Mesendoderm (in vitro differentiated cells): Measurements from ENCODE around the gene MTHFD1L. TPM values are rescaled to one million over a fixed set of nuclear protein-coding genes. Genes with fewer than 3 reads are reported as not detected.
"Not testable (repeated sequence)": the region's sequence is repeated elsewhere in the genome, so short reads cannot be mapped to it uniquely, and the experiment has no call there.

Source experiments
- DNase-seq: peaks from one replicate; pipeline ENCODE4 v3.0.0; 2013
- H2AK5ac ChIP-seq: 2 replicates; pipeline ENCODE4 v1.6.1; 2013; ENCODE audit warnings: low read length, inconsistent platforms
- H2BK120ac ChIP-seq: 2 replicates; pipeline ENCODE4 v1.6.1; 2013; ENCODE audit warnings: low read depth, mild to moderate bottlenecking, low read length, moderate library complexity, mixed read lengths
- H2BK15ac ChIP-seq: replicated peaks from 2 replicates; pipeline ENCODE4 v1.6.1; 2013; ENCODE audit warnings: low read depth, mild to moderate bottlenecking, moderate library complexity
- H2BK5ac ChIP-seq: 2 replicates; pipeline ENCODE4 v1.6.1; 2013; ENCODE audit warnings: low read length, inconsistent platforms
- H3K18ac ChIP-seq: 2 replicates; pipeline ENCODE4 v1.6.1; 2013; ENCODE audit warnings: mild to moderate bottlenecking, low read length, mixed read lengths
- H3K23ac ChIP-seq: one replicate; pipeline ENCODE4 v1.6.1; 2013; ENCODE audit warnings: low read length
- H3K27ac ChIP-seq: 2 replicates; pipeline ENCODE4 v1.5.1; 2013; ENCODE audit warnings: low read depth, mild to moderate bottlenecking, inconsistent platforms, low read length, moderate library complexity
- H3K27me3 ChIP-seq: 2 replicates; pipeline ENCODE4 v1.6.1; 2013; ENCODE audit warnings: low read length, control low read depth, mild to moderate bottlenecking, inconsistent platforms; ENCODE audit not compliant: insufficient read depth, poor library complexity
- H3K36me3 ChIP-seq: 2 replicates; pipeline ENCODE4 v1.6.1; 2013; ENCODE audit warnings: low read length, inconsistent platforms; ENCODE audit not compliant: control insufficient read depth, insufficient read depth
- H3K4ac ChIP-seq: one replicate; pipeline ENCODE4 v1.6.1; 2013; ENCODE audit warnings: low read depth, mild to moderate bottlenecking, low read length, moderate library complexity
- H3K4me1 ChIP-seq: 2 replicates; pipeline ENCODE4 v1.6.1; 2013; ENCODE audit warnings: low read depth, low read length, inconsistent platforms; ENCODE audit not compliant: control insufficient read depth
- H3K4me2 ChIP-seq: 2 replicates; pipeline ENCODE4 v1.6.1; 2013; ENCODE audit warnings: low read length
- H3K4me3 ChIP-seq: 2 replicates; pipeline ENCODE4 v1.5.1; 2013; ENCODE audit warnings: mild to moderate bottlenecking, low read length
- H3K56ac ChIP-seq: one replicate; pipeline ENCODE4 v1.6.1; 2013; ENCODE audit warnings: low read length
- H3K79me1 ChIP-seq: 2 replicates; pipeline ENCODE4 v1.6.1; 2013; ENCODE audit warnings: low read length, inconsistent platforms
- H3K79me2 ChIP-seq: 2 replicates; pipeline ENCODE4 v1.6.1; 2013; ENCODE audit warnings: mild to moderate bottlenecking, low read length; ENCODE audit not compliant: control insufficient read depth, insufficient read depth
- H3K9ac ChIP-seq: 2 replicates; pipeline ENCODE4 v1.6.1; 2013; ENCODE audit warnings: low read length, inconsistent platforms
- H4K5ac ChIP-seq: one replicate; pipeline ENCODE4 v1.6.1; 2013; ENCODE audit warnings: low read length
- H4K8ac ChIP-seq: one replicate; pipeline ENCODE4 v1.6.1; 2013; ENCODE audit warnings: low read depth, mild to moderate bottlenecking, control low read depth, low read length, moderate library complexity
- WGBS: extraction: QIAGEN DNeasy Blood & Tissue Kit; methylation state at CpG from one replicate; pipeline ENCODE4 v1.1.7; 2013; ENCODE audit warnings: low lambda C conversion rate, missing lambda C conversion rate; ENCODE audit not compliant: insufficient coverage; ENCODE audit errors: extremely low coverage; 5-methylcytosine and 5-hydroxymethylcytosine counted together
- polyA plus RNA-seq, 2 experiments: library from polyadenylated mRNA; stranded (reverse); fragments of 200-250 nt; gene quantifications; one replicate each; pipeline ENCODE4 v1.2.3, GENCODE V29; 2013

Gene MTHFD1L
- 66.0 TPM for polyA plus RNA-seq (2013, experiment 1 of 2)
- 66.3 TPM for polyA plus RNA-seq (2013, experiment 2 of 2)

DNA sequence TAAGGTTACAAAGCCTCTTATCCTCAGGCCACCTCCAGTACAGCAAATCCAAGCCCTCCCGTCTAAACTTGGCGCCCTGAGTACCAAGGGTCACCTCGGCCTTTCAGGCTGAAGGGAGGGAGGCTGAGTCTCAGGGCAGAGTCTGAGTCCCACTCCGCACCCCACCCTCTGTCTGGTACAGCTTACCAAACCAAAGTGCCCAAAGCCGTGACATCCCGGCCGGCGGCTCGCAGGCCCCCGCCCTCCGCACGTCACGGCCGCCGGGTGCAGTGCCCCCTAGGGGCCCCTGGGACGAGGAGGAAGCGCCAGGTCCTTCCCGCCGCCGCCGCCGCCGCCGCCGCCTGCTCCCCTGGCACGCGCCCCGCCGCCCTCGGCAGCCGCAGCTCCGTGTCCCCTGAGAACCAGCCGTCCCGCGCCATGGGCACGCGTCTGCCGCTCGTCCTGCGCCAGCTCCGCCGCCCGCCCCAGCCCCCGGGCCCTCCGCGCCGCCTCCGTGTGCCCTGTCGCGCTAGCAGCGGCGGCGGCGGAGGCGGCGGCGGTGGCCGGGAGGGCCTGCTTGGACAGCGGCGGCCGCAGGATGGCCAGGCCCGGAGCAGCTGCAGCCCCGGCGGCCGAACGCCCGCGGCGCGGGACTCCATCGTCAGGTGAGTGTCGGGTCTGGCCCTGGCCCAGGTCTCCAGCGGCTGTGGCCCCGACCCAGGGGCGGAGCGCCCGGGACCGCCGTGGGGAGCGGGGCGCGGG lies at the start of gene MTHFD1L:
Gene MTHFD1L (plus strand): TSS at position 297 of the 741 bp plus-strand sequence. CDS start 121 bp downstream, at position 418.
- H3K4me3 ChIP-seq, result peak within 1 kb of the TSS; percentile 92
- H3K23ac ChIP-seq, result peak within 1 kb of the TSS; percentile 15
- no peaks in the 10 kb centered on the region for H3K27me3 ChIP-seq
- H3K4me2 ChIP-seq, result peak within 1 kb of the TSS; percentile 99
- no CpG with 5 or more reads among the region's 82 CpGs for WGBS
- H3K79me1 ChIP-seq, result peaks cover 1% of the 10 kb centered on the region
- H3K18ac ChIP-seq, result peak within 1 kb of the TSS; percentile 94
- H4K5ac ChIP-seq, result no peak within 1 kb of the TSS
- H3K4me1 ChIP-seq, result peaks cover 2% of the 10 kb centered on the region
- peak within 1 kb of the TSS; percentile 98 for H3K9ac ChIP-seq
- peak within 1 kb of the TSS; percentile 99 for H3K56ac ChIP-seq
- no peaks in the 10 kb centered on the region for H3K36me3 ChIP-seq
- peak within 1 kb of the TSS; percentile 95 for H2BK120ac ChIP-seq
- no peak within 1 kb of the TSS for H4K8ac ChIP-seq
- peak within 1 kb of the TSS; percentile 93 for H3K4ac ChIP-seq
- no peak within 1 kb of the TSS for H2BK15ac ChIP-seq
- no peak within 1 kb of the TSS for H2AK5ac ChIP-seq
- peak within 1 kb of the TSS; percentile 98 for H3K27ac ChIP-seq
- H2BK5ac ChIP-seq, result peak within 1 kb of the TSS; percentile 79
- DNase-seq, result peak; percentile 89
- peaks cover 36% of the 10 kb centered on the region for H3K79me2 ChIP-seq

DNA sequence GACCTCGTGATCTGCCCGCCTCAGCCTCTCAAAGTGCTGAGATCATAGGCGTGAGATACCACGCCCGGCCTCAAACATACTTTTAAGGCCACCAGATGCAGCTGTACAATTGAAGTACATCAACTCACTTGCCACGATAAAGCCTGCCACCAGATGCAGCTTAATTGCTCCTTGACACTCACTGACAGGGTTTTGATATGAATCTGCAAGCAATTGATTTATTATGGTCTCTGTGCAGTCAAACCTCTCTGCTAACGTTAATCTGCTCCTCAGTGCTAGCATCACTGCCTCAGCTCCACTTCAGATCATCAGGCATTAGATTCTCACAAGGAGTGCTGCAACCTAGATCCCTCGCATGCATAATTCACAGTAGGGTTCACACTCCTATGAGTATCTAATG lies 48.9 kb upstream of the MTHFD1L start:
- not testable (repeated sequence) for H3K27me3 ChIP-seq, H4K5ac ChIP-seq, H3K36me3 ChIP-seq, H3K4me3 ChIP-seq, H2BK120ac ChIP-seq, H3K18ac ChIP-seq, H3K27ac ChIP-seq, H4K8ac ChIP-seq, H3K56ac ChIP-seq, H2BK15ac ChIP-seq, H3K9ac ChIP-seq, H3K79me2 ChIP-seq, H3K4me1 ChIP-seq, H3K4me2 ChIP-seq, H3K4ac ChIP-seq, H3K23ac ChIP-seq, H2BK5ac ChIP-seq, H3K79me1 ChIP-seq, H2AK5ac ChIP-seq
- WGBS, result no CpG with 5 or more reads among the region's 8 CpGs
- peak; percentile 54 for DNase-seq

DNA sequence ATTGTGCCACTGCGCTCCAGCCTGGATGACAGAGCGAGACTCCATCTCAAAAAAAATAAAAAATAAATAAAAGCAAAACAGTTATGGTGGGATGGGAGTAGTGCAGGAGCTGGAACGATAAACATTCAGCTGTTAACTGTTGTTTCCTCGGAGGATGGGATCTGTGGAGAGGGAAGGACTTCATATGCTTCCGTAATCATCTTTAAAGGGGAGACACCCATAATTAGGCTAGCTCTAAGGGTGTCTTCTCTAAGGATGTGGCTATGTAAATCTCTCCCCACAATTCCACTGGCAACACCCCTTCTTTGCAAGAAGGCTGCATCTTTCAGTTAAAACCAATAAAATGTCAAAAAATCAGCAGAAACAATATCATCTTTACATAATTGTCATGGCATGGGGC lies 42.6 kb upstream of the MTHFD1L start:
- WGBS, result no CpG with 5 or more reads among the region's 5 CpGs
- Histone ChIP-seq H3K79me1 (no peaks in the 10 kb centered on the region), H2BK120ac (no peak overlapping the region), H3K56ac (no peak overlapping the region), H2BK5ac (no peak overlapping the region), H3K23ac (no peak overlapping the region), H3K27me3 (no peaks in the 10 kb centered on the region), H3K79me2 (no peaks in the 10 kb centered on the region), H3K18ac (no peak overlapping the region), H3K4me1 (no peaks in the 10 kb centered on the region), H3K4me2 (no peak overlapping the region), H3K9ac (no peak overlapping the region), H3K27ac (no peak overlapping the region), H3K4ac (no peak overlapping the region), H3K4me3 (no peak overlapping the region), H2BK15ac (no peak overlapping the region), H4K5ac (no peak overlapping the region), H3K36me3 (no peaks in the 10 kb centered on the region), H4K8ac (no peak overlapping the region), H2AK5ac (no peak overlapping the region)
- no peak for DNase-seq

DNA sequence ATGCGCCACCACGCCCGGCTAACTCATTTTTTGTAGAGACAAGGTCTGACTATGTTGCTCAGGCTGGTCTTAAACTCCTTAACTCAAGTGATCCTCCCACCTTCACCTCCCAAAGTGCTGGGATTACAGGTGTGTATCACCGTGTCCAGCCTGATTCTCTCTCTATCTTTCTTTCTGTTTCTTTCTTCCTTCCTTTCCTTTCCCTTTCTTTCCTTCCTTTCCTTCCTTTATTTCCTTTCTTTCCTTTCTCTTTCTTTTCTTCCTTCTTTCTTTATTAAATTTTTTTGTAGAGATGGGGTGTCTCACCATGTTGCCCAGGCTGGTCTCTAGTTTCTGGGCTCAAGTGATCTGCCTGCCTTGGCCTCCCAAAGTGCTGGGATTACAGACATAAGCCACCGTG lies 38.7 kb upstream of the MTHFD1L start:
- H3K27me3 ChIP-seq, result no peaks in the 10 kb centered on the region
- no peak for DNase-seq
- H4K8ac ChIP-seq, result no peak overlapping the region
- no peak overlapping the region for H3K4ac ChIP-seq
- no peak overlapping the region for H2AK5ac ChIP-seq
- no CpG with 5 or more reads among the region's 5 CpGs for WGBS
- no peak overlapping the region for H2BK5ac ChIP-seq
- no peak overlapping the region for H3K56ac ChIP-seq
- H3K79me1 ChIP-seq, result no peaks in the 10 kb centered on the region
- H3K4me2 ChIP-seq, result no peak overlapping the region
- H2BK120ac ChIP-seq, result no peak overlapping the region
- H3K23ac ChIP-seq, result no peak overlapping the region
- no peak overlapping the region for H3K4me3 ChIP-seq
- H3K18ac ChIP-seq, result no peak overlapping the region
- no peak overlapping the region for H3K9ac ChIP-seq
- no peak overlapping the region for H2BK15ac ChIP-seq
- no peaks in the 10 kb centered on the region for H3K79me2 ChIP-seq
- H4K5ac ChIP-seq, result no peak overlapping the region
- no peaks in the 10 kb centered on the region for H3K36me3 ChIP-seq
- no peaks in the 10 kb centered on the region for H3K4me1 ChIP-seq
- no peak overlapping the region for H3K27ac ChIP-seq

DNA sequence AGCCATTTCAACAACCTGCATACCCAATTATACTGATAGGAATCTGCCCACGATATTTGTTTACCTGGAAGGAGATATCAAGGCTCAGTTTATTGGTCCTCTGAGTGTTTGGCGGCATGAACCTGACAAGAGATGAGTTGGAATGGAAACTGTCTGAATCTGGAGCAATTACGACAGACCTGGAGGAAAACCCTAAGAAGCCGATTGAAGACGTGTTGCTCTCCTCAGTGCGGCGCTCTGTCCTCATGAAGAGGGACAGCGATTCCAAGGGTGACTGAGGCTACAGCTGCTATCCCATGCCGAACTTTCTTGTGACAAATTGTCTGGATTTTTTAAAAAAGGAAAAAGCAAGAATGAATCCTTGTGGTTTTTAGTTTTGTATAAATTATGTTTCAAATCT lies 37.4 kb upstream of the MTHFD1L start:
- not testable (repeated sequence) for H3K27me3 ChIP-seq, H2BK120ac ChIP-seq, H4K8ac ChIP-seq, H2AK5ac ChIP-seq, H3K4me2 ChIP-seq, H3K79me1 ChIP-seq, H3K4ac ChIP-seq, H3K27ac ChIP-seq, H3K36me3 ChIP-seq, H4K5ac ChIP-seq, H3K4me3 ChIP-seq, H3K79me2 ChIP-seq, H2BK15ac ChIP-seq, DNase-seq, H3K9ac ChIP-seq, H3K18ac ChIP-seq, H3K4me1 ChIP-seq, H3K23ac ChIP-seq, H3K56ac ChIP-seq, H2BK5ac ChIP-seq
- WGBS, result no CpG with 5 or more reads among the region's 9 CpGs
